HepG2 (cell line): ENCODE results near the gene ISG20L2. TPM values are rescaled to one million over a fixed set of nuclear protein-coding genes. Genes with fewer than 3 reads are reported as not detected.

Source experiments
- ASH2L ChIP-seq: fragments of 300-600, 200-600 bp; sonication (generic); IDR thresholded peaks from 2 replicates; pipeline ENCODE4 v1.7.0; 2017; ENCODE audit warnings: low read depth, mild to moderate bottlenecking, moderate library complexity, mixed read lengths, low read length; ENCODE audit not compliant: insufficient read length
- CSRNP2 ChIP-seq: sonication (generic); formaldehyde crosslinking; conservative IDR thresholded peaks from 2 replicates; pipeline ENCODE4 v1.8.0; 2022; ENCODE audit warnings: low read depth, missing genetic modification reagents
- GABPA ChIP-seq, 2 experiments: IDR thresholded peaks; 2 replicates each; pipeline ENCODE4 v1.6.1; 2011 to 2016; ENCODE audit warnings: low read depth in 2 of 2, low read length in 1 of 2, missing biosample characterization in 1 of 2, missing genetic modification characterization in 1 of 2
- HNF4G ChIP-seq, 2 experiments: sonication (generic) in 1 of 2; formaldehyde crosslinking in 1 of 2; IDR thresholded peaks; 2 replicates each; pipeline versions ENCODE4 v1.4.0 to v1.6.1; 2011 to 2020; ENCODE audit warnings: borderline replicate concordance in 2 of 2, low read depth in 2 of 2, mild to moderate bottlenecking in 2 of 2, low read length in 1 of 2, missing genetic modification reagents in 1 of 2, moderate library complexity in 1 of 2
- MXD1 ChIP-seq: sonication (generic); formaldehyde crosslinking; IDR thresholded peaks from 2 replicates; pipeline ENCODE4 v1.4.0; 2020; ENCODE audit warnings: mild to moderate bottlenecking, missing genetic modification reagents
- PRMT3 ChIP-seq: sonication (generic); formaldehyde crosslinking; IDR thresholded peaks from 2 replicates; pipeline ENCODE4 v1.8.1; 2022; ENCODE audit warnings: low read depth, mild to moderate bottlenecking, moderate library complexity, missing genetic modification reagents, borderline replicate concordance
- SNAI1 ChIP-seq: sonication (generic); formaldehyde crosslinking; IDR thresholded peaks from 2 replicates; pipeline ENCODE4 v1.5.0; 2020; ENCODE audit warnings: mild to moderate bottlenecking, missing genetic modification reagents, borderline replicate concordance
- SPEN ChIP-seq: sonication (generic); formaldehyde crosslinking; IDR thresholded peaks from 2 replicates; pipeline ENCODE4 v1.5.1; 2020; ENCODE audit warnings: low read depth, mild to moderate bottlenecking, missing genetic modification reagents
- ZBTB44 ChIP-seq: sonication (generic); formaldehyde crosslinking; IDR thresholded peaks from 2 replicates; pipeline ENCODE4 v1.4.0; 2020; ENCODE audit warnings: missing genetic modification reagents
- ZBTB7B ChIP-seq: sonication (generic); formaldehyde crosslinking; IDR thresholded peaks from 2 replicates; pipeline ENCODE4 v1.4.0; 2020; ENCODE audit warnings: missing genetic modification reagents
- ZFX ChIP-seq: sonication (generic); formaldehyde crosslinking; IDR thresholded peaks from 2 replicates; pipeline ENCODE4 v1.4.0; 2020; ENCODE audit warnings: mild to moderate bottlenecking, low read depth, missing genetic modification reagents, moderate library complexity
- ZNF124 ChIP-seq: sonication (generic); formaldehyde crosslinking; IDR thresholded peaks from 2 replicates; pipeline ENCODE4 v1.4.0; 2020; ENCODE audit warnings: missing genetic modification reagents
- ZNF317 ChIP-seq: sonication (generic); formaldehyde crosslinking; IDR thresholded peaks from 2 replicates; pipeline ENCODE4 v1.5.0; 2020; ENCODE audit warnings: mild to moderate bottlenecking, missing genetic modification reagents
- ZNF354B ChIP-seq: sonication (generic); formaldehyde crosslinking; IDR thresholded peaks from 2 replicates; pipeline ENCODE4 v1.8.0; 2022; ENCODE audit warnings: mild to moderate bottlenecking, missing genetic modification reagents
- ZNF407 ChIP-seq: sonication (generic); formaldehyde crosslinking; IDR thresholded peaks from one replicate; pipeline ENCODE4 v1.5.1; 2020; ENCODE audit warnings: mild to moderate bottlenecking, missing genetic modification reagents; ENCODE audit errors: not compliant biosample characterization
- polyA plus RNA-seq, 8 experiments: library from polyadenylated mRNA; depleted of rRNA in 3 of 8; stranded (reverse) in 7 of 8; unstranded in 1 of 8; fragments of >200 nt; fragmentation: Illumina TruSeq in 4 of 8; extraction: Trizol in 4 of 8; gene quantifications; 2 replicates each; pipeline versions ENCODE4 v1.2.1 to v1.2.3, GENCODE V29; 2011 to 2016; ENCODE audit warnings: low read depth in 4 of 8, missing spikeins in 1 of 8, mixed read lengths in 1 of 8; ENCODE audit not compliant: insufficient read depth in 1 of 8
- total RNA-seq, 5 experiments: library from RNA; depleted of rRNA; stranded (reverse); fragments of >200 nt; fragmentation: Illumina TruSeq; extraction: Trizol; gene quantifications; 2 replicates each; pipeline ENCODE4 v1.2.3, GENCODE V29; 2016; ENCODE audit warnings: low read depth in 1 of 5

The ISG20L2 gene
- total and polyA plus RNA-seq, 2 of the 13 experiments (the other 11 are each of a cell fraction or from before 2014, with no cell fraction given), result 19.8 to 21.3 TPM

GRCh38 chr1:156751757-156752481, 23.4 kb upstream of the ISG20L2 start (continued):
- TF ChIP-seq ZNF124 (CRISPR knock-in tag), result peak; percentile 38; the same call in 1 of the 2 replicates
- TF ChIP-seq SPEN, result peak; percentile 88
- peak; percentile 44 for TF ChIP-seq ASH2L
- peak; percentile 86 for TF ChIP-seq ZFX (CRISPR knock-in tag)
- peak; percentile 27 for TF ChIP-seq ZNF407 (CRISPR knock-in tag)
- no peak for TF ChIP-seq SNAI1
- TF ChIP-seq ZNF317, result no peak
- TF ChIP-seq ZBTB7B (CRISPR knock-in tag), result peak; percentile 64; the same call in 1 of the 2 replicates
- 0 out of 2 replicates have a peak, but pooled peaks have one; percentile 79 for TF ChIP-seq CSRNP2 (CRISPR knock-in tag)
- TF ChIP-seq HNF4G (IDR thresholded peaks at IDR 0.05; ENCODE audit: borderline replicate concordance, low read depth, low read length), result no peak
- TF ChIP-seq HNF4G (CRISPR knock-in tag; IDR thresholded peaks at IDR 0.05; ENCODE audit: borderline replicate concordance, low read depth), result peak; percentile 66
- TF ChIP-seq PRMT3, result no peak
- TF ChIP-seq ZNF354B, result no peak
- TF ChIP-seq ZBTB44, result peak; percentile 62; the same call in 1 of the 2 replicates
- no peak for TF ChIP-seq MXD1 (CRISPR knock-in tag)
- TF ChIP-seq GABPA (IDR thresholded peaks at IDR 0.05; ENCODE audit: low read depth, low read length), result peak; percentile 48
- peak; percentile 71 for TF ChIP-seq GABPA (CRISPR knock-in tag; IDR thresholded peaks at IDR 0.05; ENCODE audit: low read depth)
